Astrocyte of the spinal cord (primary cell): Measurements from ENCODE around the gene ENTPD3.

Experiments
- DNase-seq: peaks from one replicate; pipeline ENCODE4 v3.0.0; 2011; ENCODE audit warnings: low read depth, low spot score
- H3K4me3 ChIP-seq: 2 replicates; pipeline ENCODE4 v1.5.1; 2011; ENCODE audit warnings: low read depth, mild to moderate bottlenecking, low read length, moderate library complexity
- CTCF ChIP-seq: IDR thresholded peaks from 2 replicates; pipeline ENCODE4 v1.5.1; 2012; ENCODE audit warnings: low read depth, mild to moderate bottlenecking, low read length, inconsistent platforms
- in situ Hi-C: cut with HindIII; loops from 2 replicates; pipeline ENCODE4 v1.10.0; 2017; ENCODE audit warnings: low sequenced_read_pairs

ENTPD3 gene

GRCh38 chr3:40387001-40387894, at the start of gene ENTPD3:
TSS of gene ENTPD3 (plus strand) at chr3:40387184. CDS start at chr3:40388058, 874 bp downstream.
- peak within 1 kb of the TSS; percentile 39 for H3K4me3 ChIP-seq
- in situ Hi-C loops: no loop called here
- no peak for TF ChIP-seq CTCF
- DNase-seq: no peak

GRCh38 chr3:40339871-40340270, 47.1 kb upstream of the ENTPD3 start:
- no peak for TF ChIP-seq CTCF
- no peak for DNase-seq
- H3K4me3 ChIP-seq: no peak overlapping the region
- in situ Hi-C loops: no loop called here

GRCh38 chr3:40340541-40341170, 46.3 kb upstream of the ENTPD3 start:
- no peak for DNase-seq
- in situ Hi-C loops: no loop called here
- no peak overlapping the region for H3K4me3 ChIP-seq

GRCh38 chr3:40341671-40342070, 45.3 kb upstream of the ENTPD3 start:
- in situ Hi-C loops: no loop called here
- H3K4me3 ChIP-seq: no peak overlapping the region
- TF ChIP-seq CTCF: no peak
- no peak for DNase-seq

More at GRCh38 chr3:40340541-40341170, 46.3 kb upstream of the ENTPD3 start:
- no peak for TF ChIP-seq CTCF

- in situ Hi-C loops: no loop called here
- DNase-seq: no peak
- no peak for TF ChIP-seq CTCF
- H3K4me3 ChIP-seq: no peak overlapping the region
These were observed 36.5 kb upstream of the ENTPD3 start for GRCh38 chr3:40350529-40350928.

- DNase-seq: no peak
- in situ Hi-C loops: no loop called here
- no peak for TF ChIP-seq CTCF
- no peak overlapping the region for H3K4me3 ChIP-seq
These were observed 31.6 kb upstream of the ENTPD3 start for GRCh38 chr3:40355410-40355809.
